Trophoblast cell (in vitro differentiated cells and primary cell): ENCODE measurements around the gene KCTD15.

Experiments used
- DNase-seq, 2 donors: peaks; one replicate each; pipeline ENCODE4 v3.0.0-alpha.2; 2016
- H2AFZ ChIP-seq: 2 replicates; pipeline ENCODE4 v1.6.1; 2013; ENCODE audit warnings: low read length, moderate library complexity, mild to moderate bottlenecking; ENCODE audit not compliant: insufficient read depth, poor library complexity
- H2AK5ac ChIP-seq: 2 replicates; pipeline ENCODE4 v1.6.1; 2013; ENCODE audit warnings: mild to moderate bottlenecking, low read length
- H2BK120ac ChIP-seq: 2 replicates; pipeline ENCODE4 v1.6.1; 2013; ENCODE audit warnings: low read length, mild to moderate bottlenecking, moderate library complexity; ENCODE audit not compliant: insufficient read depth, poor library complexity
- H2BK12ac ChIP-seq: 2 replicates; pipeline ENCODE4 v1.6.1; 2013; ENCODE audit warnings: mild to moderate bottlenecking, low read length, moderate library complexity
- H2BK5ac ChIP-seq: 2 replicates; pipeline ENCODE4 v1.6.1; 2013; ENCODE audit warnings: low read length, low read depth, moderate library complexity, mild to moderate bottlenecking; ENCODE audit not compliant: poor library complexity
- H3K14ac ChIP-seq: 2 replicates; pipeline ENCODE4 v1.6.1; 2013; ENCODE audit warnings: mild to moderate bottlenecking, low read length
- H3K18ac ChIP-seq: 2 replicates; pipeline ENCODE4 v1.6.1; 2013; ENCODE audit warnings: mild to moderate bottlenecking, low read length
- H3K23ac ChIP-seq: 2 replicates; pipeline ENCODE4 v1.6.1; 2013; ENCODE audit warnings: low read length
- H3K27ac ChIP-seq: 2 replicates; pipeline ENCODE4 v1.5.1; 2013; ENCODE audit warnings: low read depth, mild to moderate bottlenecking, inconsistent platforms, low read length, moderate library complexity
- H3K27me3 ChIP-seq: 2 replicates; pipeline ENCODE4 v1.6.1; 2013; ENCODE audit warnings: inconsistent platforms, mild to moderate bottlenecking, low read length, moderate library complexity; ENCODE audit not compliant: insufficient read depth
- H3K36me3 ChIP-seq, 2 experiments: 1 replicate in 1 of 2; 2 replicates in 1 of 2; pipeline ENCODE4 v1.6.1; 2013; ENCODE audit warnings: low read length in 2 of 2, mild to moderate bottlenecking in 2 of 2, moderate library complexity in 1 of 2; ENCODE audit not compliant: insufficient read depth in 2 of 2, control insufficient read depth in 1 of 2
- H3K4ac ChIP-seq: 2 replicates; pipeline ENCODE4 v1.6.1; 2013; ENCODE audit warnings: low read depth, mild to moderate bottlenecking, low read length, moderate library complexity
- H3K4me1 ChIP-seq, 2 experiments: 1 replicate in 1 of 2; 2 replicates in 1 of 2; pipeline ENCODE4 v1.6.1; 2013; ENCODE audit warnings: low read length in 2 of 2, mild to moderate bottlenecking in 2 of 2, moderate library complexity in 1 of 2; ENCODE audit not compliant: insufficient read depth in 2 of 2, control insufficient read depth in 1 of 2
- H3K4me2 ChIP-seq: 2 replicates; pipeline ENCODE4 v1.6.1; 2013; ENCODE audit warnings: inconsistent platforms, mild to moderate bottlenecking, low read length, moderate library complexity
- H3K4me3 ChIP-seq: 2 replicates; pipeline ENCODE4 v1.5.1; 2013; ENCODE audit warnings: mild to moderate bottlenecking, low read depth, low read length, inconsistent platforms
- H3K79me1 ChIP-seq: one replicate; pipeline ENCODE4 v1.6.1; 2013; ENCODE audit warnings: low read length
- H3K79me2 ChIP-seq: 2 replicates; pipeline ENCODE4 v1.6.1; 2013; ENCODE audit warnings: low read length, mild to moderate bottlenecking; ENCODE audit not compliant: control insufficient read depth, insufficient read depth, poor library complexity
- H3K9ac ChIP-seq: 2 replicates; pipeline ENCODE4 v1.6.1; 2013; ENCODE audit warnings: mild to moderate bottlenecking, low read length
- H3K9me3 ChIP-seq: 2 replicates; pipeline ENCODE4 v1.6.1; 2013; ENCODE audit warnings: low read depth, mild to moderate bottlenecking, control low read depth, inconsistent platforms, low read length; ENCODE audit not compliant: insufficient read depth
- H4K12ac ChIP-seq: 2 replicates; pipeline ENCODE4 v1.6.1; 2013; ENCODE audit warnings: low read depth, mild to moderate bottlenecking, low read length, moderate library complexity
- H4K8ac ChIP-seq: 2 replicates; pipeline ENCODE4 v1.6.1; 2013; ENCODE audit warnings: low read depth, mild to moderate bottlenecking, low read length, moderate library complexity
- H4K91ac ChIP-seq: one replicate; pipeline ENCODE4 v1.6.1; 2013; ENCODE audit warnings: low read depth, mild to moderate bottlenecking, low read length, moderate library complexity
- WGBS: extraction: QIAGEN DNeasy Blood & Tissue Kit; methylation state at CpG from one replicate; pipeline ENCODE4 v1.1.7; 2013; ENCODE audit warnings: missing lambda C conversion rate; ENCODE audit not compliant: insufficient read length, insufficient coverage; ENCODE audit errors: extremely low coverage; 5-methylcytosine and 5-hydroxymethylcytosine counted together

The KCTD15 gene

DNA sequence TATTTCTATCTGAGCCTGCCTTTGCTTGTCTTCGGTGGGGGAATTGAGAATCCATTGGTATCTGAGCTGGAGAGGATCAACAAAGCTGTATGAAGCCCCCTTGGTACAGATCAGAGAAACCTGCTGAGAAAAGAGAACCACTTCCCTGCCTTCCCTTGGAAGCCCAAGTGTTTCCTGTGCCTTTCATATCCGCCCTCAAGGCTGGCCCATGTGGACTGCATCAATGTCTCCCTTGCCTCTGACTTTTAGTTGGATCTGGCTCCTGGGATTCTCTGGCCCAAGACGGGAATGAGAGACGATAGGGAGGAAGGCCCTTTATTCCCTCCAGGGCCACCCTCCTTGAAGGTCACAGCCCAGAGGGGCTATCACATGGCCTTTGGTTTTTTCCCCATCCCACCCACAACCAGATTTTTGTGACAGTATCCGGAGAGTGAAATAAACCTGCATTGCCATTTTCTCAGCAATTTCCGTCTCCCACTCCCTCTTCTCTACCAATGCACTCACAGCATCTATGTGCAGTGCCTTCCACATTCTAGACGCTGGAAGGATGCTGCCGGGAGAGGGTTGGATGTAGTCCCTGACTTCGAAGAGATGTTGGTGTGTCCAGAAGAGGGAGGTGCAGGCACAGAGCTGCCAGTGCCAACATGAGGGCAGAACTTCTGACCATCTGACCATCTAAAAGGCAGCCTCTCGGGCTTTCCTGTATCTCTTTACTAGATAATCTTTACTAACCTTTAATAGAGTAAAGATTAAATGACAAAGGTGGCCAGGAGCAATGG is 63.8 kb downstream of the KCTD15 start:
- Histone ChIP-seq H3K23ac (no peak overlapping the region), H3K9ac (no peak overlapping the region), H2AFZ (no peak overlapping the region), H3K4me2 (no peak overlapping the region), H3K4ac (no peak overlapping the region), H3K4me3 (no peak overlapping the region), H4K12ac (no peak overlapping the region), H3K27me3 (no peaks in the 10 kb centered on the region), H4K91ac (no peak overlapping the region), H3K18ac (no peak overlapping the region), H2AK5ac (no peak overlapping the region), H3K27ac (no peak overlapping the region), H2BK12ac (no peak overlapping the region), H2BK120ac (no peak overlapping the region), H3K79me1 (no peaks in the 10 kb centered on the region), H3K79me2 (no peaks in the 10 kb centered on the region), H3K4me1 (peaks cover 0 to 2% of the 10 kb centered on the region in 2 experiments), H4K8ac (no peak overlapping the region), H2BK5ac (no peak overlapping the region), H3K36me3 (no peaks in the 10 kb centered on the region), H3K14ac (no peak overlapping the region), H3K9me3 (no peaks in the 10 kb centered on the region)
- no peak for DNase-seq
- no CpG with 5 or more reads among the region's 10 CpGs for WGBS

DNA sequence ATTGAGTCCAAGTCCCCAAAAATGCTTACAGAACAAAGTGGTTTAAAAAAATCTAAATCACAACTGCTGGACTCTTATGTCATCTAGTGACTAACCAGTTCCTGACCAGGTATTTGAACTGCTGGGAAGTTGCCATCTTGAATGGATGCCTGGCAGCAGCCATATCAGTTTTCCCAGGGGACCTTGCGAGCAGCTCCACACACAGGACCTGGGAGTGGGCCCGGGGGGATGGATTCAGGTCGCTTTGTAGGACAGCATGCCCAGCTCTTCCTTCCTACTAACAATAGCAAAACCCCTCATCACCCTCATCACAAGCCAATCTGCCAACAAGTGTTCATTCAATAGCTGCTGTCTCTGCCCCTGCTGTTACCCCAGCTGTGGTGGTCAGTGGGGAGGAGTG is 65.3 kb downstream of the KCTD15 start:
- no peak overlapping the region for H2BK5ac ChIP-seq
- no peak for DNase-seq
- no peaks in the 10 kb centered on the region for H3K9me3 ChIP-seq
- no peak overlapping the region for H2BK12ac ChIP-seq
- H4K8ac ChIP-seq = no peak overlapping the region
- no peak overlapping the region for H2BK120ac ChIP-seq
- no peak overlapping the region for H3K18ac ChIP-seq
- H3K4me2 ChIP-seq = no peak overlapping the region
- H4K12ac ChIP-seq = no peak overlapping the region
- no peaks in the 10 kb centered on the region for H3K79me2 ChIP-seq
- no peaks in the 10 kb centered on the region for H3K79me1 ChIP-seq
- no peak overlapping the region for H2AK5ac ChIP-seq
- H3K27me3 ChIP-seq = no peaks in the 10 kb centered on the region
- H3K9ac ChIP-seq = no peak overlapping the region
- no peak overlapping the region for H3K4me3 ChIP-seq
- no peak overlapping the region for H3K27ac ChIP-seq
- WGBS = no CpG with 5 or more reads among the region's 3 CpGs
- no peak overlapping the region for H2AFZ ChIP-seq
- no peak overlapping the region for H3K23ac ChIP-seq
- H3K4me1 ChIP-seq = peaks cover 0 to 2% of the 10 kb centered on the region in 2 experiments
- H3K36me3 ChIP-seq = no peaks in the 10 kb centered on the region
- no peak overlapping the region for H3K14ac ChIP-seq
- no peak overlapping the region for H3K4ac ChIP-seq
- no peak overlapping the region for H4K91ac ChIP-seq

DNA sequence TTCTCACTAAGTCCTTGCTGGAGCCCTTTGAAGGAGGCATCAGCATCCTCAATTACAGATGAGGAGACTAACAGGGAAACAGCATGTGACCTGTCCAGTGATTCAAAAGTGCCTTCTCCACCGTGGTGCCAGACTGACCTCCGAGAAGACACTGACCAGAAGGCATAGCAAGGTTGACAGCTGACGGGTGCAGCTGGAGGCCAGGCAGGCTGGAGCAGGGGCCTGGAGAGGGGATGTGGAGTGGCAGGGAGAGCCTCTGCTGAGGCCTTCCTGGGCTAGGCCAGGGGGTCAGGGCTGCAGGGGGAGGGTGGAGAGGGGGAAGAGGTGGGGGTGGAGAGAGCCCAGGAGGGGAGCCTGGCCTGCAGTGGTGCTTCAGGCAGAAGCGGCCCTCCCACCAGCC is 66.3 kb downstream of the KCTD15 start:
- no peaks in the 10 kb centered on the region for H3K79me1 ChIP-seq
- no peak overlapping the region for H3K23ac ChIP-seq
- H2BK120ac ChIP-seq = no peak overlapping the region
- H2BK12ac ChIP-seq = no peak overlapping the region
- no peaks in the 10 kb centered on the region for H3K9me3 ChIP-seq
- H3K27ac ChIP-seq = no peak overlapping the region
- H4K12ac ChIP-seq = no peak overlapping the region
- no peaks in the 10 kb centered on the region for H3K79me2 ChIP-seq
- H3K9ac ChIP-seq = no peak overlapping the region
- no peak overlapping the region for H4K8ac ChIP-seq
- H3K4me2 ChIP-seq = no peak overlapping the region
- no peak overlapping the region for H4K91ac ChIP-seq
- no peak overlapping the region for H3K18ac ChIP-seq
- H3K4me1 ChIP-seq = peaks cover 0 to 2% of the 10 kb centered on the region in 2 experiments
- no peak overlapping the region for H3K4me3 ChIP-seq
- H2AK5ac ChIP-seq = no peak overlapping the region
- H3K4ac ChIP-seq = no peak overlapping the region
- H2BK5ac ChIP-seq = no peak overlapping the region
- H3K14ac ChIP-seq = no peak overlapping the region
- no peak overlapping the region for H2AFZ ChIP-seq
- no CpG with 5 or more reads among the region's 4 CpGs for WGBS
- H3K36me3 ChIP-seq = no peaks in the 10 kb centered on the region
- no peak for DNase-seq
- H3K27me3 ChIP-seq = no peaks in the 10 kb centered on the region

DNA sequence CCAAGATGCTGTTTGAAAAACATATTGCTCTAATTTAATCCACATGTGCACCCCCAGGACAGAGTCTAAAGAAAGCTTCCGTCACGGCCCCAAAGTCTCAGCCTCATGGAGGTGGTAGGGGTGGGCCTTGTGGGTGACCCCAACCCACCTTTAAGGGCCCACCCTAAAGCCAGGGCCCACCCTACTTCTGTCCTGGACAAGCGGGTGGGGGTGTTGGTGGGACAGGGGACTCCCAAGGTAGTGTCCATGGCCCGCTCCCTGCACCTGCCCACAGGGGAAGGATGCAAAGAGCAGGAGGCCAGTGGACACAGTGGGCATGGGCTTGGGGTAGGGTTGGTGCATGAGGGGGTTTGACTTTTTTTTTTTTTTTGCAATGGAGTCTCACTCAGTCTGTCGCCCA is 66.8 kb downstream of the KCTD15 start:
- no peak overlapping the region for H3K18ac ChIP-seq
- H3K4me1 ChIP-seq = peaks cover 0 to 2% of the 10 kb centered on the region in 2 experiments
- WGBS = no CpG with 5 or more reads among the region's 5 CpGs
- H3K9me3 ChIP-seq = no peaks in the 10 kb centered on the region
- H4K12ac ChIP-seq = no peak overlapping the region
- no peak overlapping the region for H3K4me3 ChIP-seq
- H2AFZ ChIP-seq = no peak overlapping the region
- H3K27me3 ChIP-seq = no peaks in the 10 kb centered on the region
- H2AK5ac ChIP-seq = no peak overlapping the region
- no peak overlapping the region for H3K4ac ChIP-seq
- no peaks in the 10 kb centered on the region for H3K36me3 ChIP-seq
- H2BK120ac ChIP-seq = no peak overlapping the region
- no peak overlapping the region for H4K8ac ChIP-seq
- no peak overlapping the region for H3K14ac ChIP-seq
- H3K9ac ChIP-seq = no peak overlapping the region
- H3K23ac ChIP-seq = no peak overlapping the region
- H3K4me2 ChIP-seq = no peak overlapping the region
- H3K79me1 ChIP-seq = no peaks in the 10 kb centered on the region
- no peak overlapping the region for H2BK5ac ChIP-seq
- no peak for DNase-seq
- no peaks in the 10 kb centered on the region for H3K79me2 ChIP-seq
- H4K91ac ChIP-seq = no peak overlapping the region
- no peak overlapping the region for H2BK12ac ChIP-seq
- H3K27ac ChIP-seq = no peak overlapping the region
